ENCODE measurements around the gene IKZF4. TPM values are rescaled to one million over a fixed set of nuclear protein-coding genes. Genes with fewer than 3 reads are reported as not detected.

IKZF4 gene
- total RNA-seq, 2 donors from 2014 or later: 4.7 to 5.6 TPM

GRCh38 chr12:56082382-56082781, 61.5 kb downstream of the IKZF4 start:
- Histone ChIP-seq H3K4me1 (peaks cover 7% of the 10 kb centered on the region), H3K27me3 (no peaks in the 10 kb centered on the region), H3K36me3 (no peaks in the 10 kb centered on the region), H3K4me3 (peak overlapping the region; percentile 61), H3K27ac (peak overlapping the region; percentile 96), H3K9me3 (no peaks in the 10 kb centered on the region), H3K9ac (ENCODE audit: low read depth in 2 of 2, low read length in 2 of 2) (peak overlapping the region; percentile 47 to 99)
- intact Hi-C loops (cut with DNase I): no loop called here
- TF ChIP-seq CTCF (IDR thresholded peaks at IDR 0.05): no peak
- no peak for DNase-seq

GRCh38 chr12:56082967-56083366, 62.1 kb downstream of the IKZF4 start:
- H3K4me1 ChIP-seq: peaks cover 7% of the 10 kb centered on the region
- no peak for DNase-seq

GRCh38 chr12:56084958-56085543, 64.2 kb downstream of the IKZF4 start:
- peak; percentile 44 for DNase-seq
- no peak overlapping the region for H3K4me3 ChIP-seq

More at GRCh38 chr12:56082967-56083366, 62.1 kb downstream of the IKZF4 start:
- TF ChIP-seq CTCF (IDR thresholded peaks at IDR 0.05): no peak
- Histone ChIP-seq H3K27ac (peak overlapping the region; percentile 96), H3K9ac (ENCODE audit: low read depth in 2 of 2, low read length in 2 of 2) (peak overlapping the region; percentile 47 to 99), H3K9me3 (no peaks in the 10 kb centered on the region), H3K4me3 (no peak overlapping the region), H3K27me3 (no peaks in the 10 kb centered on the region), H3K36me3 (no peaks in the 10 kb centered on the region)
- intact Hi-C loops (cut with DNase I): no loop called here

GRCh38 chr12:56086096-56086495, 65.3 kb downstream of the IKZF4 start:
- H3K27ac ChIP-seq: peak overlapping the region; percentile 75
- DNase-seq: peak; percentile 77

More at GRCh38 chr12:56084958-56085543, 64.2 kb downstream of the IKZF4 start:
- peak overlapping the region; percentile 9 for H3K27ac ChIP-seq
- H3K9ac ChIP-seq (ENCODE audit: low read depth in 2 of 2, low read length in 2 of 2): peak overlapping the region in 1 of 2 donors; percentile 52
- H3K9me3 ChIP-seq: no peaks in the 10 kb centered on the region
- intact Hi-C loops (cut with DNase I): no loop called here
- no peaks in the 10 kb centered on the region for H3K36me3 ChIP-seq
- H3K4me1 ChIP-seq: peaks cover 7% of the 10 kb centered on the region
- no peaks in the 10 kb centered on the region for H3K27me3 ChIP-seq
- peak; percentile 13 for TF ChIP-seq CTCF (IDR thresholded peaks at IDR 0.05)

GRCh38 chr12:56086608-56087007, 65.8 kb downstream of the IKZF4 start:
- Histone ChIP-seq H3K9me3 (no peaks in the 10 kb centered on the region), H3K36me3 (peaks cover 3% of the 10 kb centered on the region), H3K9ac (ENCODE audit: low read depth in 2 of 2, low read length in 2 of 2) (peak overlapping the region; percentile 44 to 66), H3K4me1 (peaks cover 7% of the 10 kb centered on the region), H3K27ac (peak overlapping the region; percentile 75), H3K4me3 (no peak overlapping the region), H3K27me3 (no peaks in the 10 kb centered on the region)
- no peak for TF ChIP-seq CTCF (IDR thresholded peaks at IDR 0.05)
- intact Hi-C loops (cut with DNase I): no loop called here
- no peak for DNase-seq

More at GRCh38 chr12:56086096-56086495, 65.3 kb downstream of the IKZF4 start:
- H3K9ac ChIP-seq (ENCODE audit: low read depth in 2 of 2, low read length in 2 of 2): peak overlapping the region in 1 of 2 donors; percentile 66
- peaks cover 7% of the 10 kb centered on the region for H3K4me1 ChIP-seq
- intact Hi-C loops (cut with DNase I): no loop called here
- no peak for TF ChIP-seq CTCF (IDR thresholded peaks at IDR 0.05)
- H3K4me3 ChIP-seq: no peak overlapping the region
- H3K36me3 ChIP-seq: peaks cover 3% of the 10 kb centered on the region
- H3K9me3 ChIP-seq: no peaks in the 10 kb centered on the region
- no peaks in the 10 kb centered on the region for H3K27me3 ChIP-seq

Measured in colonic mucosa (tissue), 4 donors.